Measurements from ENCODE around the gene KRTAP9-1. TPM values are rescaled to one million over a fixed set of nuclear protein-coding genes. Genes with fewer than 3 reads are reported as not detected.
"Not testable (repeated sequence)": the region's sequence is repeated elsewhere in the genome, so short reads cannot be mapped to it uniquely, and the experiment has no call there.

Gene KRTAP9-1
- total and polyA plus RNA-seq, 4 donors, result not detected

DNA sequence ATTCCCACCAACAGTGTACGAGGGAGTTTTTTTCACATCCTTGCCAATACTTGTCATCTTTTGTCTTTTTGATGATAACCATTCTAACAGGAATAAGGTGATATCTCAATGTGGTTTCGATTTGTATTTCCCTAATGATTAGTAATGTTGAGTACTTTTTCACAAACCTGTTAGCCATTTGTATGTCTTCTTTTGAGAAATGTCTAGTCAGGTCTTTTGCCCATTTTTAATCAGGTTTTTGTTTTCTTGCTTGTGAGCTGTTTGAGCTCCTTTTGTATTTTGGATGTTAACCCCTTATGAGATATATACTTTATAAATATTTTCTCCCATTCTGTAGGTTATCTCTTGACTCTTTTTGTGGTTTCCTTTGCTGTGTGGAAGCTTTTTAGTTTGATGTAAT lies 38.2 kb upstream of the KRTAP9-1 start:
- WGBS (ENCODE audit: insufficient coverage), result no CpG with 5 or more reads among the region's 2 CpGs
- H3K27ac ChIP-seq (ENCODE audit: low read depth, low read length), result no peak overlapping the region

DNA sequence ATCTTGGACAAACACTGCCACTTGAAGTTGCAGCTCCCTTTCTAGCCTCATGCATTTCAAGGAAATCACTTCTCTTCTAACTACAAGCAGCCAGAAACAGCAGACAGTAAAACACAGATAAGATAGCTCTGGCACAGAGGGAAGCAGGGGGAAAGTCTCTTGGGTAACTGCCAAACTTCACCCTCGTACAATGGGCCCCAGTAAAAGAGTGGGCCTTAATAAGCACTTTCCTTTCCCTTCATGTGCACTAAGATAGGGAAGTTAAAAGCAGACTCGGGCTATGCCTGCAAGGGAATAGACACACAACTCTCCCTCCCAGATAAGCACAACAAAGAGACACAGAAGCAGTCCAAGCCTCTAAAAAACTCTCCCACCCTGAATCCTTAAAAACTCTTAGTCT lies 35.8 kb upstream of the KRTAP9-1 start:
- DNase-seq (ENCODE audit: low read depth in 4 of 6, low spot score in 6 of 6), result peak in 3 of 6 donors; percentile 4 to 57 (median 34)
- no CpG with 5 or more reads among the region's 2 CpGs for WGBS (ENCODE audit: insufficient coverage)
- no peak overlapping the region for H3K27ac ChIP-seq (ENCODE audit: low read depth, low read length)

More for the DNA sequence above, 38.2 kb upstream of the KRTAP9-1 start:
- Histone ChIP-seq H3K4me1 (ENCODE audit: control insufficient read depth, insufficient read depth, low read length) (no peaks in the 10 kb centered on the region), H3K36me3 (ENCODE audit: control insufficient read depth, insufficient read depth, low read length) (no peaks in the 10 kb centered on the region), H3K9me3 (ENCODE audit: control insufficient read depth, insufficient read depth, low read length) (no peaks in the 10 kb centered on the region), H3K27me3 (ENCODE audit: control insufficient read depth, insufficient read depth, low read length) (no peaks in the 10 kb centered on the region), H3K4me3 (ENCODE audit: low read depth, low read length) (no peak overlapping the region)
- no peak for DNase-seq (ENCODE audit: low read depth in 4 of 6, low spot score in 6 of 6)

DNA sequence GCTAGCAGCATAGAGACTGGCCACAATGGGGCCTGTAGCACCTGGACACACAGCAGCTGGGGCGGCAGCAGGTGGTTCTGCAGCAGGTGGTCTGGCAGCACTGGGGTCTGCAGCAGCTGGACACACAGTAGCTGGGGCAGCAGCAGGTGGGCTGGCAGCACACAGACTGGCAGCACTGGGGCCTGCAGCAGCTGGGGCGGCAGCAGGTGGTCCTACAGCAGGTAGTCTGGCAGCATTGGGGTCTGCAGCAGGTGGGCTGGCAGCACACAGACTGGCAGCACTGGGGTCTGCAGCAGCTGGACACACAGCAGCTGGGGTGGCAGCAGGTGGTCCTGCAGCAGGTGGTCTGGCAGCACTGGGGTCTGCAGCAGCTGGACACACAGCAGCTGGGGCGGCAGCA lies 29.5 kb upstream of the KRTAP9-1 start:
- H3K4me3 ChIP-seq (ENCODE audit: low read depth, low read length); H3K9me3 ChIP-seq (ENCODE audit: control insufficient read depth, insufficient read depth, low read length); H3K27ac ChIP-seq (ENCODE audit: low read depth, low read length); H3K36me3 ChIP-seq (ENCODE audit: control insufficient read depth, insufficient read depth, low read length); DNase-seq (ENCODE audit: low read depth in 4 of 6, low spot score in 6 of 6); H3K27me3 ChIP-seq (ENCODE audit: control insufficient read depth, insufficient read depth, low read length); H3K4me1 ChIP-seq (ENCODE audit: control insufficient read depth, insufficient read depth, low read length): not testable (repeated sequence)
- WGBS (ENCODE audit: insufficient coverage), result 95% methylated on average over 3 of the region's 3 CpGs

More for the DNA sequence above, 35.8 kb upstream of the KRTAP9-1 start:
- H3K4me3 ChIP-seq (ENCODE audit: low read depth, low read length), result no peak overlapping the region
- H3K4me1 ChIP-seq (ENCODE audit: control insufficient read depth, insufficient read depth, low read length), result no peaks in the 10 kb centered on the region
- H3K36me3 ChIP-seq (ENCODE audit: control insufficient read depth, insufficient read depth, low read length), result no peaks in the 10 kb centered on the region
- H3K9me3 ChIP-seq (ENCODE audit: control insufficient read depth, insufficient read depth, low read length), result no peaks in the 10 kb centered on the region
- no peaks in the 10 kb centered on the region for H3K27me3 ChIP-seq (ENCODE audit: control insufficient read depth, insufficient read depth, low read length)

- no peaks in the 10 kb centered on the region for H3K36me3 ChIP-seq (ENCODE audit: control insufficient read depth, insufficient read depth, low read length)
- 40% methylated on average over 1 of the region's 1 CpG for WGBS (ENCODE audit: insufficient coverage)
- no peak within 1 kb of the TSS for H3K4me3 ChIP-seq (ENCODE audit: low read depth, low read length)
- DNase-seq (ENCODE audit: low read depth in 4 of 6, low spot score in 6 of 6), result no peak
- H3K27me3 ChIP-seq (ENCODE audit: control insufficient read depth, insufficient read depth, low read length), result no peaks in the 10 kb centered on the region
- no peaks in the 10 kb centered on the region for H3K4me1 ChIP-seq (ENCODE audit: control insufficient read depth, insufficient read depth, low read length)
- no peak within 1 kb of the TSS for H3K27ac ChIP-seq (ENCODE audit: low read depth, low read length)
- H3K9me3 ChIP-seq (ENCODE audit: control insufficient read depth, insufficient read depth, low read length), result no peaks in the 10 kb centered on the region
Measured at GRCh38 chr17:41160648-41161047, 29.0 kb upstream of the KRTAP9-1 start, which contains the start of gene KRTAP4-4. TSS of gene KRTAP4-4 (minus strand) at chr17:41160748. CDS start at chr17:41160691, 57 bp downstream.

DNA sequence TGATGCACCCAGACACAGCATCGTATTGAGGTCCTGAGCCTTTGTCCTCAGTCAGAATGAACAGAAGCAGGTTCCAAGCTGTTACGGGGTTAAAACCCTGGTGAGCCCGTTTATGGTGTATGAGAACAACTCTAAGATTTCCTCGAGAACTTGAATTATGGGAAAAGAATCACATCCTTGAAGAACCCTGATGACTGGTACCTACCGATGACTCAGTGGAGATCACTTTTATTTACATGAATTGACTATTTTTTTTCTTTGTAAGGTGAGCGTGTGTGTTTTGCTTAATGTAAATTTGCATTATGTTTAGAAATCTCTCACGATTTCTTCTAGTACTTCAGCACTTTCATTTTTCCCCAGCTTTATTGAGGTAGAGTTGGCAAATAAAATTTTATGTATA lies 25.9 kb upstream of the KRTAP9-1 start:
- H3K27ac ChIP-seq (ENCODE audit: low read depth, low read length), result no peak overlapping the region
- no peaks in the 10 kb centered on the region for H3K36me3 ChIP-seq (ENCODE audit: control insufficient read depth, insufficient read depth, low read length)
- WGBS (ENCODE audit: insufficient coverage), result 78% methylated on average over 1 of the region's 7 CpGs
- no peaks in the 10 kb centered on the region for H3K4me1 ChIP-seq (ENCODE audit: control insufficient read depth, insufficient read depth, low read length)
- no peaks in the 10 kb centered on the region for H3K27me3 ChIP-seq (ENCODE audit: control insufficient read depth, insufficient read depth, low read length)
- H3K9me3 ChIP-seq (ENCODE audit: control insufficient read depth, insufficient read depth, low read length), result no peaks in the 10 kb centered on the region
- no peak for DNase-seq (ENCODE audit: low read depth in 4 of 6, low spot score in 6 of 6)
- H3K4me3 ChIP-seq (ENCODE audit: low read depth, low read length), result no peak overlapping the region

- Histone ChIP-seq H3K4me1 (ENCODE audit: control insufficient read depth, insufficient read depth, low read length) (no peaks in the 10 kb centered on the region), H3K27ac (ENCODE audit: low read depth, low read length) (no peak overlapping the region), H3K27me3 (ENCODE audit: control insufficient read depth, insufficient read depth, low read length) (no peaks in the 10 kb centered on the region), H3K36me3 (ENCODE audit: control insufficient read depth, insufficient read depth, low read length) (no peaks in the 10 kb centered on the region), H3K4me3 (ENCODE audit: low read depth, low read length) (no peak overlapping the region), H3K9me3 (ENCODE audit: control insufficient read depth, insufficient read depth, low read length) (no peaks in the 10 kb centered on the region)
- DNase-seq (ENCODE audit: low read depth in 4 of 6, low spot score in 6 of 6), result no peak
- WGBS (ENCODE audit: insufficient coverage), result 73% methylated on average over 7 of the region's 7 CpGs
Measured at GRCh38 chr17:41167561-41167960, 22.1 kb upstream of the KRTAP9-1 start.

GRCh38 chr17:41168121-41168520 lies 21.6 kb upstream of the KRTAP9-1 start, which contains the start of gene KRTAP4-3:
TSS of gene KRTAP4-3 (minus strand) at chr17:41168221. CDS start at chr17:41168172, 49 bp downstream.
- Histone ChIP-seq H3K9me3 (ENCODE audit: control insufficient read depth, insufficient read depth, low read length) (no peaks in the 10 kb centered on the region), H3K4me3 (ENCODE audit: low read depth, low read length) (no peak within 1 kb of the TSS), H3K27ac (ENCODE audit: low read depth, low read length) (no peak within 1 kb of the TSS), H3K27me3 (ENCODE audit: control insufficient read depth, insufficient read depth, low read length) (no peaks in the 10 kb centered on the region), H3K36me3 (ENCODE audit: control insufficient read depth, insufficient read depth, low read length) (no peaks in the 10 kb centered on the region), H3K4me1 (ENCODE audit: control insufficient read depth, insufficient read depth, low read length) (no peaks in the 10 kb centered on the region)
- WGBS (ENCODE audit: insufficient coverage), result 100% methylated on average over 1 of the region's 1 CpG
- DNase-seq (ENCODE audit: low read depth in 4 of 6, low spot score in 6 of 6), result no peak

- DNase-seq (ENCODE audit: low read depth in 4 of 6, low spot score in 6 of 6), result no peak
- no CpG with 5 or more reads among the region's 2 CpGs for WGBS (ENCODE audit: insufficient coverage)
- H3K4me1 ChIP-seq (ENCODE audit: control insufficient read depth, insufficient read depth, low read length), result no peaks in the 10 kb centered on the region
- no peak overlapping the region for H3K4me3 ChIP-seq (ENCODE audit: low read depth, low read length)
- H3K27ac ChIP-seq (ENCODE audit: low read depth, low read length), result no peak overlapping the region
- H3K9me3 ChIP-seq (ENCODE audit: control insufficient read depth, insufficient read depth, low read length), result no peaks in the 10 kb centered on the region
- H3K27me3 ChIP-seq (ENCODE audit: control insufficient read depth, insufficient read depth, low read length), result no peaks in the 10 kb centered on the region
- no peaks in the 10 kb centered on the region for H3K36me3 ChIP-seq (ENCODE audit: control insufficient read depth, insufficient read depth, low read length)
Measured at GRCh38 chr17:41171886-41172285, 17.8 kb upstream of the KRTAP9-1 start.

GRCh38 chr17:41176744-41177387 lies 12.8 kb upstream of the KRTAP9-1 start:
- WGBS (ENCODE audit: insufficient coverage), result 73% methylated on average over 2 of the region's 3 CpGs

DNA sequence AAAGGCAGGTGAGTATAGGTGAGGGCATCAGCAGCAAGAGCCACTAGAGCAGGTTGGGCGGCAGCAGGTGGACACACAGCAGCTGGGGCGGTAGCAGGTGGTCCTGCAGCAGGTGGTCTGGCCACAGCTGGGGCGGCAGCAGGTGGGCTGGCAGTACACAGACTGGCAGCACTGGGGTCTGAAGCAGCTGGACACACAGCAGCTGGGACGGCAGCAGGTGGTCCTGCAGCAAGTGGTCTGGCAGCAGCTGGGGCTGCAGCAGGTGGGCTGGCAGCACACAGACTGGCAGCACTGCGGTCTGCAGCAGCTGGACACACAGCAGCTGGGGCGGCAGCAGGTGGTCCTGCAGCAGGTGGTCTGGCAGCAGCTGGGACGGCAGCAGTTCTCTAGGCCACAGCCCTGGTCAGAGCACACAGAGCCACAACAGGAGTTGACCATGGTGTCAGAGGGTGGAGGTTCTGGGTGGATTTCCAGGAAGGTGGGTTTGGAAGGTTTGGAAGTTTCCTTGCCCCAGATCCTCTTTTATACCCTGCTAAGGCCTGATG lies 11.9 kb upstream of the KRTAP9-1 start, which contains the start of gene KRTAP4-2:
KRTAP4-2 (minus strand) TSS at position 495 of the 545 bp plus-strand sequence; CDS start at position 438, 57 bp downstream.
- no peak within 1 kb of the TSS for H3K27ac ChIP-seq (ENCODE audit: low read depth, low read length)
- H3K36me3 ChIP-seq (ENCODE audit: control insufficient read depth, insufficient read depth, low read length), result no peaks in the 10 kb centered on the region
- H3K4me3 ChIP-seq (ENCODE audit: low read depth, low read length), result no peak within 1 kb of the TSS
- no peak for DNase-seq (ENCODE audit: low read depth in 4 of 6, low spot score in 6 of 6)
- no peaks in the 10 kb centered on the region for H3K4me1 ChIP-seq (ENCODE audit: control insufficient read depth, insufficient read depth, low read length)
- H3K9me3 ChIP-seq (ENCODE audit: control insufficient read depth, insufficient read depth, low read length), result no peaks in the 10 kb centered on the region
- H3K27me3 ChIP-seq (ENCODE audit: control insufficient read depth, insufficient read depth, low read length), result no peaks in the 10 kb centered on the region
- WGBS (ENCODE audit: insufficient coverage), result 90% methylated on average over 6 of the region's 7 CpGs

More at GRCh38 chr17:41176744-41177387, 12.8 kb upstream of the KRTAP9-1 start:
- Histone ChIP-seq H3K27ac (ENCODE audit: low read depth, low read length) (no peak overlapping the region), H3K36me3 (ENCODE audit: control insufficient read depth, insufficient read depth, low read length) (no peaks in the 10 kb centered on the region), H3K4me1 (ENCODE audit: control insufficient read depth, insufficient read depth, low read length) (no peaks in the 10 kb centered on the region), H3K27me3 (ENCODE audit: control insufficient read depth, insufficient read depth, low read length) (no peaks in the 10 kb centered on the region), H3K9me3 (ENCODE audit: control insufficient read depth, insufficient read depth, low read length) (no peaks in the 10 kb centered on the region), H3K4me3 (ENCODE audit: low read depth, low read length) (no peak overlapping the region)
- no peak for DNase-seq (ENCODE audit: low read depth in 4 of 6, low spot score in 6 of 6)
